ENCODE measurements around the gene SIPA1L3. TPM values are rescaled to one million over a fixed set of nuclear protein-coding genes. Genes with fewer than 3 reads are reported as not detected.
"Not testable (repeated sequence)": the region's sequence is repeated elsewhere in the genome, so short reads cannot be mapped to it uniquely, and the experiment has no call there.

SIPA1L3 gene
- total RNA-seq, 4 donors from 2014 or later = 11.1 to 25.3 (median 14.5) TPM

GRCh38 chr19:37907735-37908455 is 887 bp downstream of the SIPA1L3 start:
- WGBS, 2 donors = 21 to 22% methylated on average over 13 of the region's 13 CpGs
- DNase-seq = no peak
- peaks cover 6 to 33% (median 14%) of the 10 kb centered on the region in 3 donors for H3K4me1 ChIP-seq
- no peaks in the 10 kb centered on the region for H3K36me3 ChIP-seq
- H3K9me3 ChIP-seq = no peaks in the 10 kb centered on the region
- intact Hi-C loops (cut with DNase I) = loop anchor here (5.0 kb wide), 1 partner anchor 184 kb away; no protein-coding TSS in a partner anchor
- peak overlapping the region; percentile 85 to 98 (median 93) for H3K4me3 ChIP-seq
- TF ChIP-seq, protein P1, sequence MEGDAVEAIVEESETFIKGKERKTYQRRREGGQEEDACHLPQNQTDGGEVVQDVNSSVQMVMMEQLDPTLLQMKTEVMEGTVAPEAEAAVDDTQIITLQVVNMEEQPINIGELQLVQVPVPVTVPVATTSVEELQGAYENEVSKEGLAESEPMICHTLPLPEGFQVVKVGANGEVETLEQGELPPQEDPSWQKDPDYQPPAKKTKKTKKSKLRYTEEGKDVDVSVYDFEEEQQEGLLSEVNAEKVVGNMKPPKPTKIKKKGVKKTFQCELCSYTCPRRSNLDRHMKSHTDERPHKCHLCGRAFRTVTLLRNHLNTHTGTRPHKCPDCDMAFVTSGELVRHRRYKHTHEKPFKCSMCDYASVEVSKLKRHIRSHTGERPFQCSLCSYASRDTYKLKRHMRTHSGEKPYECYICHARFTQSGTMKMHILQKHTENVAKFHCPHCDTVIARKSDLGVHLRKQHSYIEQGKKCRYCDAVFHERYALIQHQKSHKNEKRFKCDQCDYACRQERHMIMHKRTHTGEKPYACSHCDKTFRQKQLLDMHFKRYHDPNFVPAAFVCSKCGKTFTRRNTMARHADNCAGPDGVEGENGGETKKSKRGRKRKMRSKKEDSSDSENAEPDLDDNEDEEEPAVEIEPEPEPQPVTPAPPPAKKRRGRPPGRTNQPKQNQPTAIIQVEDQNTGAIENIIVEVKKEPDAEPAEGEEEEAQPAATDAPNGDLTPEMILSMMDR (IDR thresholded peaks at IDR 0.05) = no peak
- TF ChIP-seq POLR2A (IDR thresholded peaks at IDR 0.05) = no peak
- no peaks in the 10 kb centered on the region for H3K27me3 ChIP-seq
- peak overlapping the region in 3 of 4 donors; percentile 76 to 84 (median 83) for H3K27ac ChIP-seq

DNA sequence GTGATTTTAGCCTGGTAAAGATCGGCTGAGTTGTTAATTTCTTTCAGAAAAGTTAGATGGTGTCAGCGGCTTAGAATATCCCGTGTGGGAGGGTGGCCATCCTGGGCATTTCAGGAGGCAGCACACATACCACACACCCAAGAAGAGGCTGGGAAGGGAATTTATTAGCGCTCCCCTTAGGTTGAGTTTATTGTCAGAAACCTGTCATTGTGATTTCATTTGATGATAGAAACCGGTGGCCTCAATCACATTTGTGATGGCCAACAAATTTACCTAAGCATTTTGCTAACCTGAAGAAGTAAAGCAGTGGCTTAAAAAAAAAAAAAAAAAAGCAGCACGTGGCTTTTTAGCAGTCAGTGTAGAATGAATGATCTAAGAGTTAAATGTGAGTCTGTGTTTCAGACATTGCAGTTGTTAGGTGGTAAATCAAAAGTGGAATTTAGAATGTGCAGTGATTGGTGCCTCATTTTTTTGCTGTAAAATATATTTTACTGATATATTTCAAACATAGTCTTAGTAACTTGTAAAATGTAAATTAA is 2.7 kb downstream of the SIPA1L3 start:
- Histone ChIP-seq H3K4me3 (no peak overlapping the region), H3K27ac (no peak overlapping the region), H3K4me1 (peaks cover 6 to 33% (median 14%) of the 10 kb centered on the region in 3 donors), H3K27me3 (no peaks in the 10 kb centered on the region), H3K36me3 (no peaks in the 10 kb centered on the region), H3K9me3 (no peaks in the 10 kb centered on the region)
- intact Hi-C loops (cut with DNase I) = loop anchor here (5.0 kb wide), 1 partner anchor 183 kb away; no protein-coding TSS in a partner anchor
- WGBS, 2 donors = 65 to 78% methylated on average over 6 of the region's 6 CpGs
- DNase-seq = no peak
- TF ChIP-seq, protein P1 (IDR thresholded peaks at IDR 0.05) = no peak
- TF ChIP-seq POLR2A (IDR thresholded peaks at IDR 0.05) = no peak

DNA sequence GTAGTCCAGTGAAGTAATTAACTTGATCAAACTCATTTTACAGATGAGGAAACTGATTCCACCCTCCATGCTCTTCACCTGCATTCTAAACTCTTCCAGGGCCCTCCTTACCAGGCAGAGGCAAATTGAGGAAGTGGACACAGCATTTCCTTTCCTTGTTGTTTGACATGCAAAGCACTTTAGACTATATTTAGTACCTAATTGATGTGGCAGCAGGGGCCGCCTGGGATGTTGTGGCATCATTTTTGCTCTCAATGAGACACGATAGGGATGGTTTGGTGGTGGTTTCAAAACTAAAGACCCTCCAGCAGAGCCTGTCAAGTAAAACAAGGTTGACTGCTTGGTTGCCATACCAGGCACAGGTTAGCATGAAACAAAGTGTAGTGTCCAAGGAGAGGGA is 7.9 kb downstream of the SIPA1L3 start:
- no peaks in the 10 kb centered on the region for H3K27me3 ChIP-seq
- no peaks in the 10 kb centered on the region for H3K9me3 ChIP-seq
- 61% methylated on average over 2 of the region's 2 CpGs for WGBS, 2 donors
- DNase-seq = no peak
- no peak overlapping the region for H3K27ac ChIP-seq
- no peaks in the 10 kb centered on the region for H3K36me3 ChIP-seq
- peaks cover 0 to 10% (median 0%) of the 10 kb centered on the region in 3 donors for H3K4me1 ChIP-seq
- intact Hi-C loops (cut with DNase I) = no loop called here
- no peak overlapping the region for H3K4me3 ChIP-seq
- TF ChIP-seq, protein P1 (IDR thresholded peaks at IDR 0.05) = no peak
- no peak for TF ChIP-seq POLR2A (IDR thresholded peaks at IDR 0.05)

DNA sequence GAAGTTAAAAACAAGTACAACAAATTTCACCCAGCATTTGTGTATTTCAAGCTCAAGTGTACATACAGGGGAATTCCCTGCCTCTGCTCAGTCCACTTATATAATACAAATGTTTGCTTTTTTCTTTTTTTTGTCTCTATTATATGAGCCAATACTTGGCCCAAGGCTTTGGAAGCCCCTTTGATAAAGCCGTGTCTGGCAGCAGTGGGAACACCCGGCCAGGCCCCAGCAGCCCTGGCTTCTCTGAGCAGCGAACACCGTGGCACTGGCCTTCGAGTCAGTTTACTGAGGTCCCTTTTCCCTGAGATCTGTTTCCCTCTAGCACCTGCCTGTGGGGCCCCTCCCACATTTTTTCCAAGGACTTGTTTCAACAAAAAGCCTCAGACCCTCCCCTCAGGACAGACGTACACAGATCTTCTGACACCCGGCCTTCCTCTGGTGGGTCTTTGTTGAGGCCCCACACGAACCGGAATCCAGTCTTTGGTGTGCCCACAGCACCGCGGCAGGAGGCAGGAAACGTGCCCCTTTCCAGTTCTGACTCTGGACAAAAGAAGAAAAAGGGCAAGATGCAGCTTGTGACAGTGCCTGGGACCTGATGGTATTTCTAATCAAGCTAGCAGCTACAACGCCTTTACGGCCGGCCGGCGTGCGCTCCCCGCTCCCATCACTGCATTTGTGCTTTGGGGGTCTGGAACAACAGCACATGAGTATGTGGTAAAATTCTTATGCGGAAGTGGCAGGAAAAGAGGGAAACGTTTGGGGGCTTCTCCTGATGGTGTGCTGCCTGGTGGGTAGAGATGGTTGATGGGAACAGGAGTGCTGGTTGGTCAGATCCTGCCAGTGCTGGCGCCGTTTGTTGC is 13.8 kb downstream of the SIPA1L3 start:
- peaks cover 0 to 15% (median 9%) of the 10 kb centered on the region in 3 donors for H3K4me1 ChIP-seq
- no peaks in the 10 kb centered on the region for H3K9me3 ChIP-seq
- no peak overlapping the region for H3K4me3 ChIP-seq
- H3K27ac ChIP-seq = peak overlapping the region in 3 of 4 donors; percentile 5 to 42 (median 34)
- no peak for TF ChIP-seq POLR2A (IDR thresholded peaks at IDR 0.05)
- TF ChIP-seq, protein P1 (IDR thresholded peaks at IDR 0.05) = no peak
- DNase-seq = no peak
- no peaks in the 10 kb centered on the region for H3K27me3 ChIP-seq
- no peaks in the 10 kb centered on the region for H3K36me3 ChIP-seq
- intact Hi-C loops (cut with DNase I) = no loop called here
- WGBS, 2 donors = 35 to 45% methylated on average over 16 to 18 of the region's 23 CpGs

GRCh38 chr19:37924573-37924972 is 17.6 kb downstream of the SIPA1L3 start:
- 87 to 92% methylated on average over 7 to 8 of the region's 8 CpGs for WGBS, 2 donors
- H3K9me3 ChIP-seq; DNase-seq; H3K36me3 ChIP-seq; intact Hi-C loops (cut with DNase I); H3K27me3 ChIP-seq; H3K4me3 ChIP-seq; H3K27ac ChIP-seq: not testable (repeated sequence)
- H3K4me1 ChIP-seq = peaks cover 0 to 15% (median 9%) of the 10 kb centered on the region in 3 donors
